AG10803 (cell line): ENCODE results near the gene TBX5.

Experiments used
- DNase-seq: peaks from one replicate; pipeline ENCODE4 v3.0.0; 2010; ENCODE audit warnings: low read depth
- H3K4me3 ChIP-seq: 2 replicates; pipeline ENCODE4 v1.5.1; 2011; ENCODE audit warnings: mild to moderate bottlenecking, low read length, control low read depth
- TF ChIP-seq, protein P1 (sequence below): conservative IDR thresholded peaks from 2 replicates; pipeline ENCODE4 v1.5.1; 2011; ENCODE audit warnings: mild to moderate bottlenecking, low read length, control low read depth, inconsistent platforms

The TBX5 gene

DNA sequence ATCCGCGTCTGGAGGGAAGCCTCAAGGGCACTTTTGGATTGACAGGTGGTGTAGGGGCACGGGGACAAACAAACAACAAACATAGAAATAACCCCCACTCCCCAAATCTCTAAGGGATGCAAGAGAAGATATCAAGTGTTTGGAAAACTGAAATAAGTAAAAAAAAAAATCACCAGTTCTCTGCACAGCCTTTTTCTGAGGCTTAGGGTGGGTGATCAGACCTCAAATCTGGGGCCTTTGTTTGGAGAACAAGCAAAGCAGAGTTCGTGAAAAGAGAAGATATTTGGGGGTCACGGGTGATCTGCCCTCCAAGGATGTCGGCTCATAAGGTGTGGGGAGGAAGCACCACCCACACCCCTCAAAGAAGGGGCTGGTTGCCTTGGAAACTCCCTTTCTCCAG, 10.7 kb downstream of the TBX5 start:
- TF ChIP-seq, protein P1, sequence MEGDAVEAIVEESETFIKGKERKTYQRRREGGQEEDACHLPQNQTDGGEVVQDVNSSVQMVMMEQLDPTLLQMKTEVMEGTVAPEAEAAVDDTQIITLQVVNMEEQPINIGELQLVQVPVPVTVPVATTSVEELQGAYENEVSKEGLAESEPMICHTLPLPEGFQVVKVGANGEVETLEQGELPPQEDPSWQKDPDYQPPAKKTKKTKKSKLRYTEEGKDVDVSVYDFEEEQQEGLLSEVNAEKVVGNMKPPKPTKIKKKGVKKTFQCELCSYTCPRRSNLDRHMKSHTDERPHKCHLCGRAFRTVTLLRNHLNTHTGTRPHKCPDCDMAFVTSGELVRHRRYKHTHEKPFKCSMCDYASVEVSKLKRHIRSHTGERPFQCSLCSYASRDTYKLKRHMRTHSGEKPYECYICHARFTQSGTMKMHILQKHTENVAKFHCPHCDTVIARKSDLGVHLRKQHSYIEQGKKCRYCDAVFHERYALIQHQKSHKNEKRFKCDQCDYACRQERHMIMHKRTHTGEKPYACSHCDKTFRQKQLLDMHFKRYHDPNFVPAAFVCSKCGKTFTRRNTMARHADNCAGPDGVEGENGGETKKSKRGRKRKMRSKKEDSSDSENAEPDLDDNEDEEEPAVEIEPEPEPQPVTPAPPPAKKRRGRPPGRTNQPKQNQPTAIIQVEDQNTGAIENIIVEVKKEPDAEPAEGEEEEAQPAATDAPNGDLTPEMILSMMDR: no peak
- no peak for DNase-seq
- no peak overlapping the region for H3K4me3 ChIP-seq

DNA sequence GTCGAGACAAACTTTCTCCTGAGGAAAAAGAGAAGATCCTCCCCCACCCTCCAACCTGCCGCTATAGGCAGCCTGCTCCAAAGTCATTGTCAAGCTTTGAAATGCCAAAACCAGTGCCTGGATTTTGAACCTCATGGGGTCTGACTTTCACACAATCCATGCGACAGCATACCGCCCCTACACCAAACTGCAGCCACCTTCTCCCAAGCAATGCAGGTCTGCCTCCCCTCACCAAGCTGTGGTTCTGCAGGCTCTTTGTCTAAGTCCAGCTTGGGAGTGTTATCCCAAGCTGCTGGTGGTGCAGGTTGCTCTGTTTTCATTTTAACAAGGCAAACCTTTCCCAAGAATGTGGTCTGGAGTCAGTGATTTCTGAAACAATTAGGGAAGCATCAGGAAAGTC, 12.4 kb downstream of the TBX5 start:
- TF ChIP-seq, protein P1: no peak
- no peak for DNase-seq
- H3K4me3 ChIP-seq: no peak overlapping the region

DNA sequence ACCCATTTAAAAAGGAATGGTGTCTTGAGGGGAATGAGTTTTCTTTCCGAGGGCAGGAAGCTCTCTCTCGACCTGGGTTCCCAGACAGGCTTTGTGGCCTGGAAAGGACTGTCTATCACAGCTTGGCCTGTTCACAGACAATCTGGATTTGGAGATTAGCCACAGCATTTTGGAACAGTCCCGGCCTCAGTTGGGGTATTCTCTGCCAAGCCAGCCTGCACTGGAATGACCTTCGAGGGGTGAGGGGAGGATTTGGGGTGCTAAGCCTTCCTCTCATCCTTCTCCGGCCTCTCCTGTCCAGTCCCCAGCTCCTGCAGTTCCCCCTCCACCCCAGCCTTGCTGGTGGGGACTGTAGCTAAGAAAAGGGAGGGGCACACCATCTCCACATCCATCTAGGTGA, 13.0 kb downstream of the TBX5 start:
- TF ChIP-seq, protein P1: no peak
- DNase-seq: no peak
- H3K4me3 ChIP-seq: no peak overlapping the region

DNA sequence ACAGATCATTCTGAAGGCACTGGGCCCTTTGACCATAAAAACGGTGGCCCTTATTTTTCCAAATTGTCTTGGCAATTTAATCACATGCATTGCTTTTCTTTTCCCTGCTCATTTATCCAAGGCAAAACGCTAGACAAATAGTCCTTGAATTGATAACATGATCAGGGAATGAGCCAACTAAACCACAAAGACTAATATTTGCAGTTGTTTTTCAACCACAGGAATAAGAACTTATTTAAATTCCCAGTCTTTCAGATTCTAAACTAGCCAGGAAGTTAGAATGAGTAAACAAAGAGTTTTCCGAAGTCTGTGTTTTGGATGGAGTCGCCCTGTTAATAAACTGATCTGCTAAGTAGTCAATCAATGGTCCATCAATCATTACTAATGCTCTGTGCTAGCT, 14.9 kb downstream of the TBX5 start:
- TF ChIP-seq, protein P1: no peak
- DNase-seq: peak; percentile 55
- no peak overlapping the region for H3K4me3 ChIP-seq

DNA sequence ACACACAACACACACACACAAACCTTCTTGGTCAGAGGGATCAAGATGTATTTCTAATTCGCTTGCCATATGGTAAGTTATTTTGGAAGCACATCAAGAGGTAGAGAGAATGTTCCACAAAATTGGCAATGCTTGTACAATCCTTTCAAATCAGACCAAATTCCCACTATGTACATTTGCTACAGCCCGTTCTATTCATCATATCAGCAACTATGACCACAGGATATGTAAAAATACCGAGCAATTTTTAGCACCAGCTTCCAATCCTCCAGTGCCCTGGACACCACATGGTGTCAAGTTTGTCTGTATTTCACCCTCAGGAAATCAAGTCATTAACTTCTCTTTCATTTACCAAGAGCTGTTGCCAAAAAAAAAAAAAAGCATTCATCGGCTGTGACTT, 21.2 kb downstream of the TBX5 start:
- no peak overlapping the region for H3K4me3 ChIP-seq
- TF ChIP-seq, protein P1: no peak
- peak; percentile 97 for DNase-seq

DNA sequence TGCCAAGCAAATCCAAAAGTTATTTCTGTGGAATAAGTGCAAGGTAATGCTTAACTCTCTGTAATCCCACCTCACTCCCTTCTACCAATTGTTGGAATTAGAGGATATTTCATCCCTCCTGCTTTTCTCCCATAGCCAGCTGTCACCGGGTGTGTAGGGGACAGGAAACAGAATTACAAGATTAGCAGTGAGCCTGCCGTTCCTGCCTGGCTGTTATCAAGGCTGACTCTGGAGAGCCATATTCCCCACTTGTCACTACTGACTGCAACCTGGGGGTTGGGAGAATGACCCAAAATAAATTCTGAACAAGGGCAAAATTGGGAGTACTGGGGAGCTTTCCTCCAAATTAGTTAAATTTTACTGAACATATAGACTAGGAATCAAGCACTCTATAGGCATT, 24.8 kb downstream of the TBX5 start:
- TF ChIP-seq, protein P1: no peak
- no peak for DNase-seq
- H3K4me3 ChIP-seq: no peak overlapping the region

DNA sequence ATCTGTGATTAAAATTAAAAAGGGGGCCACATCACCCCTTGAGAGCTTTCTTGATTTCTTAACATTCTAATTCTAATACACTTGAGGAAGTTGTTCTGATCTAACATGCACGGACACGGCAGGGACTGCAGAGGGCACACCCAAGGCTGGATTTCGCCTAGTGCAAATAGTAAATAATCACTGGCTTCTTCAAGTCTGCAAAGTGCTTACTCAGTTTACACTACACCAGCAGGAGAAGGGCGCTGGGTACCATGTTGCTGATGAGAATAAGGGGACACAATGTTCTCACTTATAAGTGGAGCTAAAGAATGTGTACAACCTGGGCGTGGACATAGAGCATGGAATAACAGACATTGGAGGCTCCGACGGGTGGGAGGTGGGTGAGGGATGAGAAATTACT, 34.2 kb downstream of the TBX5 start:
- DNase-seq: no peak
- no peak overlapping the region for H3K4me3 ChIP-seq
- TF ChIP-seq, protein P1: no peak
